GM12878 (cell line): Measurements from ENCODE around the gene GNG13. TPM values are rescaled to one million over a fixed set of nuclear protein-coding genes. Genes with fewer than 3 reads are reported as not detected.

Experiments
- ATAC-seq: fragments of 200-7000 bp; cut with Tn5 transposase; 3 replicates; pipeline ENCODE4 v1.9.1; 2020; ENCODE audit warnings: mild to moderate bottlenecking, moderate library complexity
- BruUV-seq: library from RNA; stranded (reverse); fragments of 400-500 nt; replicated peaks from 2 replicates; lab custom pipeline; 2021; lab: Mats Ljungman, UMichigan
- CTCF ChIA-PET: fragments of 300-600 bp; sonication (Branson Sonifier 250); formaldehyde crosslinking; extraction: SDS; loops from one replicate; lab custom pipeline; 2021; ENCODE audit warnings: inconsistent platforms; lab: Yijun Ruan, JAX
- POLR2A ChIA-PET: fragments of 350-600 bp; formaldehyde crosslinking; extraction: SDS; loops from one replicate; lab custom pipeline; 2021; ENCODE audit warnings: inconsistent platforms; lab: Charles Lee
- RAD21 ChIA-PET: fragments of 300-600 bp; sonication (Branson Sonifier 250); formaldehyde crosslinking; loops from one replicate; lab custom pipeline; 2023; ENCODE audit warnings: antibody characterized with exemption; ENCODE audit not compliant: unreplicated experiment; lab: Charles Lee
- SMC1A ChIA-PET: fragments of 300-600 bp; sonication (Branson Sonifier 250); formaldehyde crosslinking; loops from one replicate; lab custom pipeline; 2023; ENCODE audit not compliant: unreplicated experiment, uncharacterized antibody; lab: Charles Lee
- DNase-seq: peaks from one replicate; pipeline ENCODE4 v3.0.0-alpha.2; 2011; ENCODE audit warnings: low read depth, low spot score
- FAIRE-seq: peaks from 3 replicates; lab custom pipeline; 2011; peaks lifted over from hg19 to GRCh38; lab: Jason Lieb, UNC
- H2AFZ ChIP-seq: 2 replicates; pipeline ENCODE4 v1.6.0; 2011; ENCODE audit warnings: low read depth, low read length, control low read depth; ENCODE audit not compliant: control insufficient read depth
- H3K27ac ChIP-seq: 2 replicates; pipeline ENCODE4 v1.5.1; 2011; ENCODE audit warnings: control low read depth; ENCODE audit not compliant: control insufficient read depth, insufficient read depth
- H3K27me3 ChIP-seq, 2 experiments: replicated peaks in 1 of 2; 2 replicates each; pipeline versions ENCODE4 v1.6.0 to v1.6.1; 2011; ENCODE audit warnings: low read length in 1 of 2; ENCODE audit not compliant: control insufficient read depth in 2 of 2, insufficient read depth in 2 of 2
- H3K36me3 ChIP-seq, 2 experiments: 2 replicates each; pipeline ENCODE4 v1.5.1; 2011; ENCODE audit warnings: low read length in 1 of 2; ENCODE audit not compliant: control insufficient read depth in 2 of 2, insufficient read depth in 2 of 2
- H3K4me1 ChIP-seq: 2 replicates; pipeline ENCODE4 v1.6.1; 2011; ENCODE audit warnings: mild to moderate bottlenecking, low read length, moderate library complexity, mixed read lengths; ENCODE audit not compliant: control insufficient read depth, insufficient read depth
- H3K4me2 ChIP-seq: 2 replicates; pipeline ENCODE4 v1.6.0; 2011; ENCODE audit warnings: control low read depth; ENCODE audit not compliant: control insufficient read depth, insufficient read depth
- H3K4me3 ChIP-seq: fragments of 200-600 bp; sonication (generic); 2 replicates; pipeline ENCODE4 v1.5.1; 2016
- H3K79me2 ChIP-seq: 2 replicates; pipeline ENCODE4 v1.6.0; 2011; ENCODE audit warnings: low read length; ENCODE audit not compliant: control insufficient read depth, insufficient read depth
- H3K9ac ChIP-seq: 2 replicates; pipeline ENCODE4 v1.8.0; 2011; ENCODE audit warnings: low read length, control low read depth, mixed read lengths; ENCODE audit not compliant: control insufficient read depth, insufficient read depth
- H3K9me3 ChIP-seq: replicated peaks from 3 replicates; pipeline ENCODE4 v1.5.1; 2011; ENCODE audit warnings: mild to moderate bottlenecking, low read length; ENCODE audit not compliant: control insufficient read depth, insufficient read depth
- H4K20me1 ChIP-seq: 2 replicates; pipeline ENCODE4 v1.6.0; 2011; ENCODE audit not compliant: control insufficient read depth, insufficient read depth
- CHD4 ChIP-seq: fragments of 200-600 bp; sonication (generic); IDR thresholded peaks from 2 replicates; pipeline ENCODE4 v1.6.1; 2016; ENCODE audit warnings: mild to moderate bottlenecking
- NFYB ChIP-seq: IDR thresholded peaks from 2 replicates; pipeline ENCODE4 v1.6.1; 2011; ENCODE audit warnings: low read depth, mild to moderate bottlenecking, low read length, improper control_type of control experiment, moderate library complexity; ENCODE audit not compliant: insufficient read depth
- SMARCA5 ChIP-seq: fragments of 450-650 bp; IDR thresholded peaks from 2 replicates; pipeline ENCODE4 v1.6.1; 2017; ENCODE audit warnings: mild to moderate bottlenecking
- SRF ChIP-seq, 2 experiments: IDR thresholded peaks; 2 replicates each; pipeline ENCODE4 v1.6.1; 2011; ENCODE audit warnings: low read depth in 2 of 2, low read length in 2 of 2, mild to moderate bottlenecking in 1 of 2, moderate library complexity in 1 of 2
- TARDBP ChIP-seq: IDR thresholded peaks from 2 replicates; pipeline ENCODE4 v1.6.1; 2016; ENCODE audit warnings: borderline replicate concordance
- WGBS: methylation state at CpG from one replicate; pipeline ENCODE4 v1.1.6; 2016; ENCODE audit warnings: low lambda C conversion rate; ENCODE audit not compliant: insufficient replicate concordance, insufficient coverage; ENCODE audit errors: missing lambda C conversion rate; 5-methylcytosine and 5-hydroxymethylcytosine counted together
- in situ Hi-C: fragments of 300-500 bp; cut with MboI; formaldehyde crosslinking; loops from 9 replicates; pipeline ENCODE4 v1.14.3; 2018; ENCODE audit warnings: mixed read lengths
- intact Hi-C: fragments of 100-400 bp; cut with micrococcal nuclease; formaldehyde crosslinking; loops from one replicate; pipeline ENCODE4 v1.14.2; 2022; ENCODE audit not compliant: unreplicated experiment
- polyA plus RNA-seq, 11 experiments: library from polyadenylated mRNA; depleted of rRNA in 4 of 11; unstranded in 6 of 11; stranded (reverse) in 5 of 11; fragments of >200 nt; fragmentation: Nextera tagmentation in 4 of 11; fragmentation: Illumina TruSeq in 1 of 11; extraction: Ambion mirVana in 4 of 11; extraction: Trizol in 1 of 11; gene quantifications; 1 replicate in 1 of 11; 2 replicates in 10 of 11; pipeline versions ENCODE4 v1.2.1 to v1.2.3, GENCODE V29; 2011 to 2016; ENCODE audit warnings: inconsistent platforms in 2 of 11, missing spikeins in 2 of 11, low read depth in 1 of 11
- total RNA-seq, 4 experiments: library from RNA; depleted of rRNA in 3 of 4; stranded (reverse); fragments of >200 nt in 3 of 4; fragmentation: Illumina TruSeq in 1 of 4; extraction: Trizol in 1 of 4; gene quantifications; 2 replicates each; pipeline versions ENCODE4 v1.2.1 to v1.2.3, GENCODE V29; 2013 to 2021
- TF ChIP-seq, protein P1 (sequence below): fragments of 150-350 bp; IDR thresholded peaks from 2 replicates; pipeline ENCODE4 v1.6.1; 2016; ENCODE audit warnings: low read depth, low read length
- TF ChIP-seq, protein P2 (sequence below), 3 experiments: IDR thresholded peaks in 2 of 3; conservative IDR thresholded peaks in 1 of 3; 2 replicates each; pipeline ENCODE4 v1.5.1; 2011; ENCODE audit warnings: low read depth in 3 of 3, low read length in 3 of 3, mild to moderate bottlenecking in 3 of 3, control low read depth in 2 of 3, moderate library complexity in 2 of 3, inconsistent platforms in 1 of 3, mixed read lengths in 1 of 3; ENCODE audit not compliant: control insufficient read depth in 2 of 3, insufficient read depth in 1 of 3; ENCODE audit errors: extremely low read depth in 1 of 3

GNG13 gene
- total and polyA plus RNA-seq, 10 of the 15 experiments (the other 5 are each of a cell fraction or from before 2014, with no cell fraction given), result not detected

DNA sequence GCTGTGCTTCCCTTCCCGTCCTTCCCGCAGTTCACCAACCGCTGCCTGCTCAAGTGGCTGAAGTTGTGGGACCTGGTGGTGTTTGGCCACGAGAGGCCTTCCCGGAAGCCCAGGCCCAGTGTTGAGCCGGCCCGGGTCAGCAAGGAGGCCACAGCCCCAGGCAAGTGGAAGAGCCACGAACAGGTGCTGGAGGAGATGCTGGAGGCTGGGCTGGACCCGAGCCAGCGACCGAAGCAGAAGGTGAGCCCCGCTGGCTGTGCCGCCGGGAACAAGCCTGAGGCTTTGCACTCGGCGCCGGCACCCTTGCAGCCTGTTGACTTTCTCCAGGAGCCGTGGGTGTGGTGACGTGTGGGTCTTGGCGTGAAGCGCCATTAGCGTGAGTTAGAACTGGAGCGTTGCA is 9.4 kb downstream of the GNG13 start:
- 91% methylated on average over 23 of the region's 23 CpGs for WGBS
- FAIRE-seq, result no peak

DNA sequence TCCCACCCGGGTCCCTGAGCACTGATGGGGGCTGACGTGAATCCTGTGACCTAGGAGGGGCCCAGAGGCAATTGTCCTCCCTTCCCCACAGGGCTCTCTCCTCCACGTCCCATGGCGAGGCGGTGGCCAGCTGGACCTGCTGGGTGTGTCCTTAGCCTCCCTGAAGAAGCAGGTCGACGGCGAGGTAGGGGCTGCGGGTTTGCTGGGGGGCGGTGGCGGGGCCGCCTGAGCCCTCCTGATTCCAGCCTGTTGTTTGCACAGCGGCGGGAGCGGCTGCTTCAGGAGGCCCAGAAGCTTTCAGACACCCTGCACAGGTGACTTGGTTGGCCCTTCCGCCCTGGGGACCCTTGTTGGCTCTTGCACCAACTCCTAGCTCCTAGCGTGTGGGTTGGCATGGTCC is 10.4 kb downstream of the GNG13 start:
- Histone ChIP-seq H2AFZ (no peak overlapping the region), H3K4me2 (peak overlapping the region; percentile 24; the same call in 1 of the 2 replicates), H3K4me1 (peaks cover 9% of the 10 kb centered on the region), H4K20me1 (no peaks in the 10 kb centered on the region), H3K9me3 (no peaks in the 10 kb centered on the region), H3K27me3 (no peaks in the 10 kb centered on the region), H3K79me2 (peaks cover 24% of the 10 kb centered on the region), H3K36me3 (peaks cover 0 to 21% of the 10 kb centered on the region in 2 experiments; a peak in 2 of 4 replicates), H3K9ac (no peak overlapping the region), H3K4me3 (no peak overlapping the region), H3K27ac (no peak overlapping the region)
- no peak for FAIRE-seq
- POLR2A ChIA-PET, result no interaction called here
- RAD21 ChIA-PET, result no interaction called here
- no peak for DNase-seq
- CTCF ChIA-PET, result interaction anchor here (0.6 kb wide), 1 partner anchor 76 kb away, joined by 3 read pairs; no protein-coding TSS in a partner anchor
- WGBS, result 94% methylated on average over 17 of the region's 17 CpGs
- SMC1A ChIA-PET, result no interaction called here
- ATAC-seq, result no peak
- no TSS peak for BruUV-seq
- intact Hi-C loops (no loop called here), in situ Hi-C loops (no loop called here)
- TF ChIP-seq SMARCA5 (no peak), CHD4 (no peak), SRF (IDR thresholded peaks at IDR 0.05; ENCODE audit: low read depth in 2 of 2, low read length in 2 of 2) (no peak)
- TF ChIP-seq, protein P1, sequence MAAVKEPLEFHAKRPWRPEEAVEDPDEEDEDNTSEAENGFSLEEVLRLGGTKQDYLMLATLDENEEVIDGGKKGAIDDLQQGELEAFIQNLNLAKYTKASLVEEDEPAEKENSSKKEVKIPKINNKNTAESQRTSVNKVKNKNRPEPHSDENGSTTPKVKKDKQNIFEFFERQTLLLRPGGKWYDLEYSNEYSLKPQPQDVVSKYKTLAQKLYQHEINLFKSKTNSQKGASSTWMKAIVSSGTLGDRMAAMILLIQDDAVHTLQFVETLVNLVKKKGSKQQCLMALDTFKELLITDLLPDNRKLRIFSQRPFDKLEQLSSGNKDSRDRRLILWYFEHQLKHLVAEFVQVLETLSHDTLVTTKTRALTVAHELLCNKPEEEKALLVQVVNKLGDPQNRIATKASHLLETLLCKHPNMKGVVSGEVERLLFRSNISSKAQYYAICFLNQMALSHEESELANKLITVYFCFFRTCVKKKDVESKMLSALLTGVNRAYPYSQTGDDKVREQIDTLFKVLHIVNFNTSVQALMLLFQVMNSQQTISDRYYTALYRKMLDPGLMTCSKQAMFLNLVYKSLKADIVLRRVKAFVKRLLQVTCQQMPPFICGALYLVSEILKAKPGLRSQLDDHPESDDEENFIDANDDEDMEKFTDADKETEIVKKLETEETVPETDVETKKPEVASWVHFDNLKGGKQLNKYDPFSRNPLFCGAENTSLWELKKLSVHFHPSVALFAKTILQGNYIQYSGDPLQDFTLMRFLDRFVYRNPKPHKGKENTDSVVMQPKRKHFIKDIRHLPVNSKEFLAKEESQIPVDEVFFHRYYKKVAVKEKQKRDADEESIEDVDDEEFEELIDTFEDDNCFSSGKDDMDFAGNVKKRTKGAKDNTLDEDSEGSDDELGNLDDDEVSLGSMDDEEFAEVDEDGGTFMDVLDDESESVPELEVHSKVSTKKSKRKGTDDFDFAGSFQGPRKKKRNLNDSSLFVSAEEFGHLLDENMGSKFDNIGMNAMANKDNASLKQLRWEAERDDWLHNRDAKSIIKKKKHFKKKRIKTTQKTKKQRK, result no peak

More for the DNA sequence above, 9.4 kb downstream of the GNG13 start:
- DNase-seq (no peak), ATAC-seq (no peak)
- H3K36me3 ChIP-seq, result peaks cover 0 to 18% of the 10 kb centered on the region in 2 experiments; a peak in 2 of 4 replicates
- no peak overlapping the region for H3K4me3 ChIP-seq
- H2AFZ ChIP-seq, result no peak overlapping the region
- POLR2A ChIA-PET, result no interaction called here
- no peak overlapping the region for H3K9ac ChIP-seq
- peaks cover 24% of the 10 kb centered on the region for H3K79me2 ChIP-seq
- BruUV-seq, result no TSS peak
- CTCF ChIA-PET, result no interaction called here
- TF ChIP-seq, protein P2, sequence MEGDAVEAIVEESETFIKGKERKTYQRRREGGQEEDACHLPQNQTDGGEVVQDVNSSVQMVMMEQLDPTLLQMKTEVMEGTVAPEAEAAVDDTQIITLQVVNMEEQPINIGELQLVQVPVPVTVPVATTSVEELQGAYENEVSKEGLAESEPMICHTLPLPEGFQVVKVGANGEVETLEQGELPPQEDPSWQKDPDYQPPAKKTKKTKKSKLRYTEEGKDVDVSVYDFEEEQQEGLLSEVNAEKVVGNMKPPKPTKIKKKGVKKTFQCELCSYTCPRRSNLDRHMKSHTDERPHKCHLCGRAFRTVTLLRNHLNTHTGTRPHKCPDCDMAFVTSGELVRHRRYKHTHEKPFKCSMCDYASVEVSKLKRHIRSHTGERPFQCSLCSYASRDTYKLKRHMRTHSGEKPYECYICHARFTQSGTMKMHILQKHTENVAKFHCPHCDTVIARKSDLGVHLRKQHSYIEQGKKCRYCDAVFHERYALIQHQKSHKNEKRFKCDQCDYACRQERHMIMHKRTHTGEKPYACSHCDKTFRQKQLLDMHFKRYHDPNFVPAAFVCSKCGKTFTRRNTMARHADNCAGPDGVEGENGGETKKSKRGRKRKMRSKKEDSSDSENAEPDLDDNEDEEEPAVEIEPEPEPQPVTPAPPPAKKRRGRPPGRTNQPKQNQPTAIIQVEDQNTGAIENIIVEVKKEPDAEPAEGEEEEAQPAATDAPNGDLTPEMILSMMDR (IDR thresholded peaks at IDR 0.05 in 2 of 3, conservative IDR thresholded peaks at IDR 0.05 in 1 of 3; ENCODE audit: control insufficient read depth in 2 of 3, extremely low read depth in 1 of 3, insufficient read depth in 1 of 3, low read depth in 3 of 3, low read length in 3 of 3), result no peak
- TF ChIP-seq TARDBP (no peak), NFYB (no peak)
- H4K20me1 ChIP-seq, result no peaks in the 10 kb centered on the region
- H3K4me1 ChIP-seq, result peaks cover 9% of the 10 kb centered on the region
- H3K4me2 ChIP-seq, result no peak overlapping the region
- RAD21 ChIA-PET, result no interaction called here
- H3K27me3 ChIP-seq, result no peaks in the 10 kb centered on the region
- H3K27ac ChIP-seq, result no peak overlapping the region
- H3K9me3 ChIP-seq, result no peaks in the 10 kb centered on the region
- intact Hi-C loops, result no loop called here
- SMC1A ChIA-PET, result no interaction called here
- in situ Hi-C loops, result no loop called here
